ENCODE data around the gene APH1A. TPM values are rescaled to one million over a fixed set of nuclear protein-coding genes. Genes with fewer than 3 reads are reported as not detected.
A peak's percentile ranks its signal among the peaks of the same experiment; 100 is the strongest.

The APH1A gene
- total RNA-seq, 1 donor from 2014 or later: 135 TPM

- intact Hi-C loops (cut with DNase I): no loop called here
- TF ChIP-seq CTCF (IDR thresholded peaks at IDR 0.05): no peak
Observed at GRCh38 chr1:150267896-150268295, 920 bp downstream of the APH1A start.

GRCh38 chr1:150263549-150263948 lies 5.3 kb downstream of the APH1A start:
- TF ChIP-seq CTCF (IDR thresholded peaks at IDR 0.05): no peak
- H3K4me1 ChIP-seq: peaks cover 11% of the 10 kb centered on the region
- no peak for DNase-seq
- no peak overlapping the region for H3K27ac ChIP-seq
- peaks cover under 1% of the 10 kb centered on the region for H3K27me3 ChIP-seq
- no peak for ATAC-seq
- no peaks in the 10 kb centered on the region for H3K9me3 ChIP-seq
- intact Hi-C loops (cut with DNase I): no loop called here
- no peak overlapping the region for H3K4me3 ChIP-seq
- H3K36me3 ChIP-seq: peaks cover 32% of the 10 kb centered on the region

More at GRCh38 chr1:150267896-150268295, 920 bp downstream of the APH1A start:
- peaks cover 14% of the 10 kb centered on the region for H3K4me1 ChIP-seq
- H3K27ac ChIP-seq: peak overlapping the region; percentile 93
- H3K36me3 ChIP-seq: peaks cover 32% of the 10 kb centered on the region
- ATAC-seq (no peak), DNase-seq (no peak)
- H3K9me3 ChIP-seq: no peaks in the 10 kb centered on the region
- no peaks in the 10 kb centered on the region for H3K27me3 ChIP-seq
- H3K4me3 ChIP-seq: peak overlapping the region; percentile 81

- H3K27ac ChIP-seq: no peak overlapping the region
- no peak for DNase-seq
- H3K4me1 ChIP-seq: peaks cover 8% of the 10 kb centered on the region
- H3K9me3 ChIP-seq: no peaks in the 10 kb centered on the region
- H3K36me3 ChIP-seq: peaks cover 32% of the 10 kb centered on the region
- ATAC-seq: no peak
- intact Hi-C loops (cut with DNase I): no loop called here
- no peak for TF ChIP-seq CTCF (IDR thresholded peaks at IDR 0.05)
- no peak overlapping the region for H3K4me3 ChIP-seq
- H3K27me3 ChIP-seq: peaks cover 5% of the 10 kb centered on the region
Observed at GRCh38 chr1:150262388-150263320, 6.2 kb downstream of the APH1A start.

- DNase-seq (peak; percentile 31), ATAC-seq (no peak)
- TF ChIP-seq CTCF (IDR thresholded peaks at IDR 0.05): no peak
- Histone ChIP-seq H3K27me3 (peaks cover 5% of the 10 kb centered on the region), H3K4me3 (no peak overlapping the region), H3K4me1 (peaks cover 1% of the 10 kb centered on the region), H3K27ac (no peak overlapping the region), H3K36me3 (peaks cover 22% of the 10 kb centered on the region), H3K9me3 (no peaks in the 10 kb centered on the region)
- intact Hi-C loops (cut with DNase I): no loop called here
Observed at GRCh38 chr1:150261367-150261766, 7.4 kb downstream of the APH1A start.

GRCh38 chr1:150259758-150260669 lies 8.8 kb downstream of the APH1A start:
- no peaks in the 10 kb centered on the region for H3K9me3 ChIP-seq
- DNase-seq: peak; percentile 83
- peak overlapping the region; percentile 60 for H3K27ac ChIP-seq
- no peak for TF ChIP-seq CTCF (IDR thresholded peaks at IDR 0.05)
- peak overlapping the region; percentile 2 for H3K4me3 ChIP-seq
- intact Hi-C loops (cut with DNase I): no loop called here
- ATAC-seq: peak; percentile 84
- H3K4me1 ChIP-seq: peaks cover 13% of the 10 kb centered on the region
- H3K36me3 ChIP-seq: peaks cover 9% of the 10 kb centered on the region
- H3K27me3 ChIP-seq: peaks cover 5% of the 10 kb centered on the region

Data from upper lobe of right lung (tissue), 1 donor.